K562 (cell line): ENCODE measurements around the gene LST1. TPM values are rescaled to one million over a fixed set of nuclear protein-coding genes. Genes with fewer than 3 reads are reported as not detected.
A peak's percentile ranks its signal among the peaks of the same experiment; 100 is the strongest.

Experiments used
- CBFA2T3 ChIP-seq: fragments of 450-650 bp; IDR thresholded peaks from 2 replicates; pipeline ENCODE4 v1.6.1; 2017
- CBX3 ChIP-seq, 2 experiments: IDR thresholded peaks; 1 replicate in 1 of 2; 2 replicates in 1 of 2; pipeline ENCODE4 v1.6.1; 2012; ENCODE audit warnings: inconsistent platforms in 2 of 2, low read length in 2 of 2, borderline replicate concordance in 1 of 2, control low read depth in 1 of 2
- ETV6 ChIP-seq, 3 experiments: fragments of 150-350 bp in 1 of 3; sonication (generic) in 1 of 3; formaldehyde crosslinking in 1 of 3; IDR thresholded peaks; 2 replicates each; pipeline versions ENCODE4 v1.6.1 to v1.8.0; 2014 to 2022; ENCODE audit warnings: borderline replicate concordance in 2 of 3, low read depth in 2 of 3, antibody characterized with exemption in 1 of 3, low read length in 1 of 3, mild to moderate bottlenecking in 1 of 3, missing genetic modification reagents in 1 of 3
- HCFC1 ChIP-seq: IDR thresholded peaks from 2 replicates; pipeline ENCODE4 v1.6.1; 2012; ENCODE audit warnings: low read depth, low read length, improper control_type of control experiment
- MAX ChIP-seq: sonication (generic); formaldehyde crosslinking; IDR thresholded peaks from 2 replicates; pipeline ENCODE4 v1.9.0; 2022; ENCODE audit warnings: mild to moderate bottlenecking, missing genetic modification reagents
- NR3C1 ChIP-seq: sonication (generic); formaldehyde crosslinking; IDR thresholded peaks from 2 replicates; pipeline ENCODE4 v1.8.1; 2022; ENCODE audit warnings: missing genetic modification reagents
- SIX5 ChIP-seq, 2 experiments: IDR thresholded peaks; 2 replicates each; pipeline ENCODE4 v1.6.1; 2011; ENCODE audit warnings: low read length in 2 of 2, borderline replicate concordance in 1 of 2, low read depth in 1 of 2, mild to moderate bottlenecking in 1 of 2, moderate library complexity in 1 of 2; ENCODE audit not compliant: insufficient read depth in 1 of 2
- VEZF1 ChIP-seq: fragments of 200-800 bp; sonication (Bioruptor generic); IDR thresholded peaks from 2 replicates; pipeline ENCODE4 v1.6.1; 2017; ENCODE audit warnings: missing genetic modification characterization, missing compliant biosample characterization
- polyA plus RNA-seq, 8 experiments: library from polyadenylated mRNA; depleted of rRNA in 4 of 8; stranded (reverse) in 5 of 8; unstranded in 3 of 8; fragments of >200 nt; fragmentation: Nextera tagmentation in 2 of 8; fragmentation: Illumina TruSeq in 1 of 8; extraction: Ambion mirVana in 2 of 8; extraction: Trizol in 1 of 8; gene quantifications; 2 replicates each; pipeline versions ENCODE4 v1.2.1 to v1.2.3, GENCODE V29; 2011 to 2014; ENCODE audit warnings: inconsistent platforms in 1 of 8, missing spikeins in 1 of 8
- total RNA-seq, 7 experiments: library from RNA; depleted of rRNA in 6 of 7; stranded (reverse); fragments of >200 nt in 6 of 7; fragmentation: Illumina TruSeq in 2 of 7; extraction: Trizol in 2 of 7; gene quantifications; 2 replicates each; pipeline versions ENCODE4 v1.2.1 to v1.2.3, GENCODE V29; 2011 to 2021; ENCODE audit warnings: low replicate concordance in 1 of 7

Gene LST1
- total and polyA plus RNA-seq, 9 of the 15 experiments (the other 6 are each of a cell fraction or from before 2014, with no cell fraction given) = 0.82 to 7.8 (median 1.7) TPM

- TF ChIP-seq VEZF1 (peak; percentile 41), ETV6 (IDR thresholded peaks at IDR 0.05; ENCODE audit: borderline replicate concordance in 1 of 2, low read depth in 2 of 2, low read length in 1 of 2) (peak in 1 of 2 experiments; percentile 57; a peak in 1 of 4 replicates), ETV6 (CRISPR knock-in tag; IDR thresholded peaks at IDR 0.05; ENCODE audit: borderline replicate concordance) (no peak), CBX3 (IDR thresholded peaks at IDR 0.05; ENCODE audit: borderline replicate concordance in 1 of 2, low read length in 2 of 2) (no peak), SIX5 (IDR thresholded peaks at IDR 0.05; ENCODE audit: borderline replicate concordance in 1 of 2, insufficient read depth in 1 of 2, low read depth in 1 of 2, low read length in 2 of 2) (no peak), NR3C1 (CRISPR knock-in tag) (no peak), MAX (peak; percentile 53), HCFC1 (no peak), CBFA2T3 (no peak)
Observed at GRCh38 chr6:31586599-31587281, 663 bp downstream of the LST1 start (continued).
